GM12891 (cell line): Measurements from ENCODE around the gene EFHC2.

Experiments
- DNase-seq: peaks from one replicate; pipeline ENCODE4 v3.0.0; 2011; ENCODE audit warnings: low spot score; ENCODE audit not compliant: insufficient read length
- FAIRE-seq: peaks from 2 replicates; lab custom pipeline; 2011; peaks lifted over from hg19 to GRCh38; lab: Jason Lieb, UNC
- PAX5 ChIP-seq: IDR thresholded peaks from 2 replicates; pipeline ENCODE4 v1.6.1; 2011; ENCODE audit warnings: low read length, moderate library complexity, mild to moderate bottlenecking; ENCODE audit not compliant: insufficient read depth, severe bottlenecking
- POLR2A ChIP-seq: IDR thresholded peaks from 2 replicates; pipeline ENCODE4 v1.6.1; 2011; ENCODE audit warnings: low read depth, low read length, control low read depth
- POLR2AphosphoS5 ChIP-seq: IDR thresholded peaks from 2 replicates; pipeline ENCODE4 v1.6.1; 2011; ENCODE audit warnings: low read depth, low read length, control low read depth
- POU2F2 ChIP-seq: IDR thresholded peaks from 2 replicates; pipeline ENCODE4 v1.6.1; 2011; ENCODE audit warnings: low read depth, mild to moderate bottlenecking, control low read depth, low read length, moderate library complexity
- SPI1 ChIP-seq: IDR thresholded peaks from 2 replicates; pipeline ENCODE4 v1.6.1; 2011; ENCODE audit warnings: low read depth, low read length, control low read depth
- TAF1 ChIP-seq: IDR thresholded peaks from 2 replicates; pipeline ENCODE4 v1.6.1; 2011; ENCODE audit warnings: low read depth, low read length, control low read depth

The EFHC2 gene

GRCh38 chrX:44173219-44173618 is 170.3 kb downstream of the EFHC2 start:
- DNase-seq (no peak), FAIRE-seq (no peak)
- no peak for TF ChIP-seq TAF1
- TF ChIP-seq POLR2AphosphoS5, result no peak
- no peak for TF ChIP-seq POU2F2
- TF ChIP-seq PAX5, result no peak
- TF ChIP-seq POLR2A, result no peak
- TF ChIP-seq SPI1, result no peak

- FAIRE-seq, result no peak
- no peak for TF ChIP-seq SPI1
- no peak for TF ChIP-seq PAX5
- no peak for TF ChIP-seq POLR2AphosphoS5
- no peak for TF ChIP-seq POLR2A
- TF ChIP-seq POU2F2, result no peak
- no peak for DNase-seq
Measured at GRCh38 chrX:44167116-44167515, 176.4 kb downstream of the EFHC2 start.

- TF ChIP-seq POU2F2, result no peak
- TF ChIP-seq TAF1, result no peak
- no peak for TF ChIP-seq SPI1
- TF ChIP-seq PAX5, result no peak
- no peak for TF ChIP-seq POLR2AphosphoS5
- no peak for TF ChIP-seq POLR2A
Measured at GRCh38 chrX:44162964-44163475, 180.5 kb downstream of the EFHC2 start.

GRCh38 chrX:44157858-44158257 is 185.6 kb downstream of the EFHC2 start:
- FAIRE-seq (no peak), DNase-seq (no peak)
- TF ChIP-seq POU2F2 (no peak), PAX5 (no peak), POLR2AphosphoS5 (no peak), SPI1 (no peak), TAF1 (no peak), POLR2A (no peak)

More at GRCh38 chrX:44162964-44163475, 180.5 kb downstream of the EFHC2 start:
- no peak for DNase-seq
- no peak for FAIRE-seq

GRCh38 chrX:44157283-44157682 is 186.2 kb downstream of the EFHC2 start:
- FAIRE-seq (no peak), DNase-seq (no peak)
- no peak for TF ChIP-seq POU2F2
- no peak for TF ChIP-seq PAX5
- TF ChIP-seq POLR2AphosphoS5, result no peak
- TF ChIP-seq SPI1, result no peak
- no peak for TF ChIP-seq TAF1
- no peak for TF ChIP-seq POLR2A

- DNase-seq, result no peak
- FAIRE-seq, result no peak
- TF ChIP-seq POLR2AphosphoS5 (no peak), TAF1 (no peak), POLR2A (no peak), SPI1 (no peak), PAX5 (no peak), POU2F2 (no peak)
Measured at GRCh38 chrX:44156726-44157125, 186.7 kb downstream of the EFHC2 start.

GRCh38 chrX:44155126-44155525 is 188.3 kb downstream of the EFHC2 start:
- FAIRE-seq (no peak), DNase-seq (no peak)
- no peak for TF ChIP-seq PAX5
- TF ChIP-seq POLR2A, result no peak
- TF ChIP-seq POLR2AphosphoS5, result no peak
- no peak for TF ChIP-seq SPI1

GRCh38 chrX:44152852-44153251 is 190.6 kb downstream of the EFHC2 start:
- DNase-seq, result no peak
- TF ChIP-seq PAX5 (no peak), POLR2AphosphoS5 (no peak), SPI1 (no peak), TAF1 (no peak), POU2F2 (no peak), POLR2A (no peak)
- FAIRE-seq, result no peak

GRCh38 chrX:44147130-44147529 is 196.3 kb downstream of the EFHC2 start:
- FAIRE-seq (no peak), DNase-seq (no peak)
- TF ChIP-seq POU2F2 (no peak), SPI1 (no peak), POLR2AphosphoS5 (no peak), POLR2A (no peak), TAF1 (no peak), PAX5 (no peak)
